H1 (cell line): ENCODE data around the gene CPE. TPM values are rescaled to one million over a fixed set of nuclear protein-coding genes. Genes with fewer than 3 reads are reported as not detected.

Source experiments
- CTCF ChIA-PET: fragments of 300-600 bp; sonication (Branson Sonifier 250); formaldehyde crosslinking; loops from one replicate; lab custom pipeline; 2021; ENCODE audit not compliant: partially characterized antibody; lab: Charles Lee
- POLR2A ChIA-PET: fragments of 300-600 bp; sonication (Branson Sonifier 250); formaldehyde crosslinking; loops from one replicate; lab custom pipeline; 2021; ENCODE audit warnings: inconsistent platforms; ENCODE audit not compliant: partially characterized antibody; lab: Charles Lee
- DNase-seq, 2 experiments: peaks; one replicate each; pipeline versions ENCODE4 v3.0.0 to v3.0.0-alpha.2; 2010 to 2022; ENCODE audit warnings: low spot score in 2 of 2, low read depth in 1 of 2, mixed read lengths in 1 of 2
- FAIRE-seq: peaks from 2 replicates; lab custom pipeline; 2011; peaks lifted over from hg19 to GRCh38; lab: Jason Lieb, UNC
- H2AFZ ChIP-seq: 2 replicates; pipeline ENCODE4 v1.8.1; 2012; ENCODE audit warnings: low read length, inconsistent platforms
- H2AK5ac ChIP-seq: 2 replicates; pipeline ENCODE4 v1.6.1; 2013; ENCODE audit warnings: low read depth, low read length
- H2BK120ac ChIP-seq: replicated peaks from 2 replicates; pipeline ENCODE3; 2013; ENCODE audit warnings: low read depth, low read length, inconsistent platforms
- H2BK12ac ChIP-seq: 2 replicates; pipeline ENCODE4 v1.6.1; 2013; ENCODE audit warnings: low read depth, low read length
- H2BK15ac ChIP-seq: 2 replicates; pipeline ENCODE4 v1.6.1; 2013; ENCODE audit warnings: low read length
- H2BK20ac ChIP-seq: 2 replicates; pipeline ENCODE4 v1.6.1; 2013; ENCODE audit warnings: low read length
- H2BK5ac ChIP-seq: 2 replicates; pipeline ENCODE4 v1.6.1; 2013; ENCODE audit warnings: low read depth, low read length
- H3K14ac ChIP-seq: 2 replicates; pipeline ENCODE4 v1.6.1; 2013; ENCODE audit warnings: inconsistent platforms; ENCODE audit not compliant: insufficient read length
- H3K18ac ChIP-seq: 2 replicates; pipeline ENCODE4 v1.6.1; 2013; ENCODE audit warnings: low read length; ENCODE audit errors: extremely low read depth
- H3K23ac ChIP-seq: 2 replicates; pipeline ENCODE4 v1.6.1; 2013; ENCODE audit warnings: inconsistent platforms; ENCODE audit not compliant: insufficient read length
- H3K23me2 ChIP-seq: 2 replicates; pipeline ENCODE4 v1.6.1; 2013; ENCODE audit warnings: low read depth, low read length
- H3K27ac ChIP-seq: 2 replicates; pipeline ENCODE4 v1.6.1; 2011; ENCODE audit warnings: low read depth, low read length, inconsistent platforms
- H3K27me3 ChIP-seq, 4 experiments: replicated peaks in 1 of 4; 1 replicate in 1 of 4; 2 replicates in 3 of 4; pipeline versions ENCODE4 v1.6.1 to v1.8.1; 2011 to 2013; ENCODE audit warnings: low read length in 3 of 4, mild to moderate bottlenecking in 3 of 4, inconsistent platforms in 2 of 4, mixed read lengths in 2 of 4, moderate library complexity in 1 of 4; ENCODE audit not compliant: control insufficient read depth in 3 of 4, insufficient read depth in 3 of 4; ENCODE audit errors: extremely low read depth in 1 of 4
- H3K36me3 ChIP-seq, 4 experiments: 2 replicates each; pipeline versions ENCODE4 v1.6.1 to v1.8.1; 2011 to 2013; ENCODE audit warnings: mild to moderate bottlenecking in 4 of 4, low read length in 3 of 4, moderate library complexity in 2 of 4, control low read depth in 1 of 4, inconsistent platforms in 1 of 4; ENCODE audit not compliant: insufficient read depth in 4 of 4, control insufficient read depth in 2 of 4
- H3K4ac ChIP-seq: replicated peaks from 2 replicates; pipeline ENCODE3; 2013; ENCODE audit warnings: low read length, low read depth, mixed read lengths, inconsistent platforms; ENCODE audit not compliant: insufficient read length
- H3K4me1 ChIP-seq, 4 experiments: replicated peaks in 1 of 4; 1 replicate in 1 of 4; 2 replicates in 3 of 4; pipeline versions ENCODE4 v1.6.1 to v1.8.1; 2011 to 2013; ENCODE audit warnings: low read length in 3 of 4, inconsistent platforms in 2 of 4, mixed read lengths in 1 of 4; ENCODE audit not compliant: insufficient read depth in 4 of 4, control insufficient read depth in 3 of 4
- H3K4me2 ChIP-seq, 2 experiments: 2 replicates each; pipeline versions ENCODE4 v1.6.1 to v1.8.1; 2011 to 2013; ENCODE audit warnings: low read depth in 2 of 2, low read length in 2 of 2, control low read depth in 1 of 2, inconsistent platforms in 1 of 2, mild to moderate bottlenecking in 1 of 2; ENCODE audit not compliant: insufficient read depth in 1 of 2
- H3K4me3 ChIP-seq, 4 experiments: fragments of 200-600, 300-600 bp in 1 of 4; sonication (generic), shearing (Covaris generic), sonication (Bioruptor Twin) in 1 of 4; 2 replicates each; pipeline versions ENCODE4 v1.5.1 to v1.8.1; 2011 to 2016; ENCODE audit warnings: low read length in 4 of 4, low read depth in 3 of 4, control low read depth in 2 of 4, inconsistent platforms in 2 of 4, mild to moderate bottlenecking in 2 of 4, mixed read lengths in 1 of 4, moderate library complexity in 1 of 4; ENCODE audit not compliant: insufficient read depth in 2 of 4; ENCODE audit errors: extremely low read depth in 1 of 4
- H3K56ac ChIP-seq: replicated peaks from 2 replicates; pipeline ENCODE3; 2013; ENCODE audit warnings: low read depth, mild to moderate bottlenecking, mixed read lengths, low read length, inconsistent platforms; ENCODE audit not compliant: insufficient read length
- H3K79me1 ChIP-seq: 2 replicates; pipeline ENCODE4 v1.6.1; 2013; ENCODE audit warnings: low read depth, low read length, control low read depth
- H3K79me2 ChIP-seq, 2 experiments: 2 replicates each; pipeline versions ENCODE4 v1.6.1 to v1.8.1; 2012 to 2013; ENCODE audit warnings: low read length in 2 of 2, mild to moderate bottlenecking in 2 of 2, inconsistent platforms in 1 of 2; ENCODE audit not compliant: insufficient read depth in 2 of 2, control insufficient read depth in 1 of 2
- H3K9ac ChIP-seq, 4 experiments: replicated peaks in 1 of 4; 1 replicate in 1 of 4; 2 replicates in 3 of 4; pipeline versions ENCODE4 v1.6.1 to v1.8.1; 2011 to 2013; ENCODE audit warnings: low read depth in 3 of 4, low read length in 3 of 4, control low read depth in 2 of 4, mild to moderate bottlenecking in 2 of 4, moderate library complexity in 2 of 4, inconsistent platforms in 1 of 4; ENCODE audit errors: extremely low read depth in 1 of 4
- H3K9me3 ChIP-seq, 2 experiments: 2 replicates each; pipeline versions ENCODE4 v1.6.1 to v1.8.1; 2012 to 2013; ENCODE audit warnings: mild to moderate bottlenecking in 2 of 2, moderate library complexity in 2 of 2, control low read depth in 1 of 2, inconsistent platforms in 1 of 2, low read depth in 1 of 2, low read length in 1 of 2, mixed read lengths in 1 of 2; ENCODE audit not compliant: insufficient read depth in 2 of 2
- H4K20me1 ChIP-seq, 2 experiments: replicated peaks in 1 of 2; 2 replicates each; pipeline versions ENCODE3 to v1.8.1; 2011 to 2013; ENCODE audit warnings: inconsistent platforms in 2 of 2, low read length in 2 of 2, mild to moderate bottlenecking in 1 of 2; ENCODE audit not compliant: insufficient read depth in 2 of 2, control insufficient read depth in 1 of 2
- H4K5ac ChIP-seq: 2 replicates; pipeline ENCODE4 v1.6.1; 2013; ENCODE audit warnings: low read length, low read depth, mixed read lengths, inconsistent platforms; ENCODE audit not compliant: insufficient read length
- H4K8ac ChIP-seq: 2 replicates; pipeline ENCODE4 v1.8.0; 2013; ENCODE audit warnings: mild to moderate bottlenecking, moderate library complexity, low read length, inconsistent platforms; ENCODE audit not compliant: insufficient read depth; ENCODE audit errors: extremely low read depth
- H4K91ac ChIP-seq: replicated peaks from 2 replicates; pipeline ENCODE3; 2013; ENCODE audit warnings: low read length, mixed read lengths, inconsistent platforms; ENCODE audit not compliant: insufficient read length
- BACH1 ChIP-seq: IDR thresholded peaks from 2 replicates; pipeline ENCODE4 v1.6.1; 2012; ENCODE audit warnings: low read length, improper control_type of control experiment
- HDAC6 ChIP-seq: IDR thresholded peaks from one replicate; pipeline ENCODE4 v1.7.1; 2012; ENCODE audit warnings: low read depth, mild to moderate bottlenecking, inconsistent platforms, low read length, moderate library complexity
- WGBS, 2 experiments: shearing (Covaris generic) in 1 of 2; methylation state at CpG; one replicate each; pipeline versions ENCODE4 v1.1.6 to v1.1.7; 2013 to 2015; ENCODE audit warnings: low lambda C conversion rate in 2 of 2, mixed read lengths in 2 of 2, inconsistent platforms in 1 of 2, low coverage in 1 of 2, missing lambda C conversion rate in 1 of 2; ENCODE audit not compliant: insufficient replicate concordance in 2 of 2, insufficient coverage in 1 of 2, insufficient read length in 1 of 2; ENCODE audit errors: extremely low coverage in 1 of 2, missing lambda C conversion rate in 1 of 2; 5-methylcytosine and 5-hydroxymethylcytosine counted together
- polyA plus RNA-seq, 7 experiments: library from polyadenylated mRNA; depleted of rRNA in 3 of 7; stranded (reverse) in 5 of 7; unstranded in 2 of 7; fragments of >200 nt in 5 of 7; fragments of 200-250 nt in 2 of 7; gene quantifications; 1 replicate in 5 of 7; 2 replicates in 1 of 7; 4 replicates in 1 of 7; pipeline versions ENCODE4 v1.2.1 to v1.2.3, GENCODE V29; 2011 to 2013; ENCODE audit warnings: missing spikeins in 2 of 7, mixed read lengths in 2 of 7
- total RNA-seq: library from RNA; stranded (reverse); fragmentation: NEBNext Ultra II Directional; extraction: Animal tissue kit (Norgen Biotek cat#: 25700); gene quantifications from 2 replicates; pipeline ENCODE4 v1.2.1, GENCODE V29; 2021

The CPE gene
- total and polyA plus RNA-seq, 2 of the 8 experiments (the other 6 are each of a cell fraction or from before 2014, with no cell fraction given), result 9.4 to 10.2 TPM

GRCh38 chr4:165360041-165360695 is 18.6 kb upstream of the CPE start:
- H4K8ac ChIP-seq, result no peak overlapping the region
- no peak overlapping the region for H2BK15ac ChIP-seq
- H4K91ac ChIP-seq, result no peak overlapping the region
- no peak overlapping the region for H2BK12ac ChIP-seq
- WGBS, 2 experiments, result 95% methylated on average over 6 of the region's 6 CpGs; no CpG with 5 or more reads in 1 of the 2 experiments
- H3K14ac ChIP-seq, result no peak overlapping the region
- no peak overlapping the region for H3K56ac ChIP-seq
- FAIRE-seq, result no peak
- H3K9me3 ChIP-seq, result no peaks in the 10 kb centered on the region
- no peak overlapping the region for H2BK120ac ChIP-seq
- H2BK20ac ChIP-seq, result no peak overlapping the region
- H3K27me3 ChIP-seq, result no peaks in the 10 kb centered on the region
- no peaks in the 10 kb centered on the region for H3K4me1 ChIP-seq
- H3K79me2 ChIP-seq, result no peaks in the 10 kb centered on the region
- no peaks in the 10 kb centered on the region for H3K79me1 ChIP-seq
- H3K27ac ChIP-seq, result no peak overlapping the region
- H3K4me2 ChIP-seq, result no peak overlapping the region
- H3K23me2 ChIP-seq, result peaks cover 3% of the 10 kb centered on the region; the same call in 1 of the 2 replicates
- peak overlapping the region in 1 of 4 experiments; percentile 34; a peak in 1 of 7 replicates for H3K9ac ChIP-seq
- no peak overlapping the region for H2AK5ac ChIP-seq
- no peak overlapping the region for H4K5ac ChIP-seq
- ChIA-PET CTCF (interaction anchor here (0.5 to 3.4 kb wide), 8 partner anchors 9 to 229 kb away, joined by 3 to 14 read pairs (median 4); no protein-coding TSS in a partner anchor), POLR2A (no interaction called here)
- no peaks in the 10 kb centered on the region for H4K20me1 ChIP-seq
- no peak overlapping the region for H3K4me3 ChIP-seq
- H2BK5ac ChIP-seq, result no peak overlapping the region
- H3K23ac ChIP-seq, result no peak overlapping the region
- no peak overlapping the region for H3K18ac ChIP-seq
- DNase-seq, result no peak
- H3K36me3 ChIP-seq, result no peaks in the 10 kb centered on the region
- no peak overlapping the region for H3K4ac ChIP-seq
- H2AFZ ChIP-seq, result no peak overlapping the region
- TF ChIP-seq HDAC6 (no peak), BACH1 (no peak)
